Spleen (tissue), 11 donors: ENCODE data around the gene DIDO1. TPM values are rescaled to one million over a fixed set of nuclear protein-coding genes. Genes with fewer than 3 reads are reported as not detected.
A peak's percentile ranks its signal among the peaks of the same experiment; 100 is the strongest.

Source experiments
- DNase-seq: peaks from one replicate; pipeline ENCODE4 v3.0.0-alpha.2; 2020
- H3K27ac ChIP-seq, 8 donors: fragments of 200-600 bp; sonication (generic) in 7 of 8; 1 replicate in 4 of 8; 2 replicates in 4 of 8; pipeline versions ENCODE4 v1.5.0 to v1.8.0; 2016 to 2021; ENCODE audit warnings: inconsistent platforms in 4 of 8, mild to moderate bottlenecking in 4 of 8, moderate library complexity in 1 of 8
- H3K27me3 ChIP-seq, 7 donors: fragments of 200-600 bp; sonication (generic) in 6 of 7; replicated peaks in 1 of 7; 1 replicate in 4 of 7; 2 replicates in 3 of 7; pipeline versions ENCODE4 v1.5.0 to v1.8.0; 2016 to 2021; ENCODE audit warnings: inconsistent platforms in 3 of 7, mild to moderate bottlenecking in 1 of 7
- H3K36me3 ChIP-seq, 6 donors: fragments of 200-600 bp; sonication (generic) in 5 of 6; 1 replicate in 4 of 6; 2 replicates in 2 of 6; pipeline versions ENCODE4 v1.5.0 to v1.8.0; 2016 to 2021; ENCODE audit warnings: inconsistent platforms in 2 of 6
- H3K4me1 ChIP-seq, 6 donors: fragments of 200-600 bp; sonication (generic) in 5 of 6; 1 replicate in 3 of 6; 2 replicates in 3 of 6; pipeline versions ENCODE4 v1.5.0 to v1.8.0; 2016 to 2021; ENCODE audit warnings: inconsistent platforms in 3 of 6
- H3K4me3 ChIP-seq, 8 donors: fragments of 200-600 bp; sonication (generic) in 7 of 8; 1 replicate in 4 of 8; 2 replicates in 4 of 8; pipeline versions ENCODE4 v1.5.0 to v1.8.0; 2016 to 2021; ENCODE audit warnings: inconsistent platforms in 4 of 8, mild to moderate bottlenecking in 4 of 8, moderate library complexity in 2 of 8
- H3K9me3 ChIP-seq, 8 donors: fragments of 200-600 bp; sonication (generic) in 7 of 8; 1 replicate in 4 of 8; 2 replicates in 4 of 8; pipeline versions ENCODE4 v1.5.0 to v1.8.0; 2016 to 2021; ENCODE audit warnings: inconsistent platforms in 4 of 8
- CTCF ChIP-seq, 11 experiments: fragments of 200-600 bp in 7 of 11; fragments of 450-650 bp in 4 of 11; sonication (generic) in 4 of 11; IDR thresholded peaks in 8 of 11; conservative IDR thresholded peaks in 3 of 11; 1 replicate in 7 of 11; 2 replicates in 4 of 11; pipeline versions ENCODE4 v1.4.0 to v1.8.0; 2016 to 2021; ENCODE audit warnings: antibody characterized with exemption in 11 of 11, inconsistent platforms in 4 of 11, mild to moderate bottlenecking in 1 of 11
- POLR2A ChIP-seq, 3 donors: fragments of 450-650 bp; IDR thresholded peaks; one replicate each; pipeline ENCODE4 v1.5.1; 2017; ENCODE audit warnings: antibody characterized with exemption in 3 of 3, mild to moderate bottlenecking in 1 of 3
- POLR2AphosphoS5 ChIP-seq, 3 donors: sonication (generic); formaldehyde crosslinking; IDR thresholded peaks; one replicate each; pipeline ENCODE4 v1.5.1; 2017; ENCODE audit warnings: antibody characterized with exemption in 3 of 3
- WGBS, 5 donors: extraction: QIAGEN DNeasy Blood & Tissue Kit in 3 of 5; methylation state at CpG; one replicate each; pipeline versions ENCODE4 v1.1.5 to v1.1.7; 2013 to 2018; 5-methylcytosine and 5-hydroxymethylcytosine counted together
- intact Hi-C: fragments of 100-400 bp; cut with DNase I; formaldehyde crosslinking; loops from one replicate; pipeline ENCODE4 v1.15.0; 2023; ENCODE audit warnings: low total_unique reads
- polyA plus RNA-seq, 3 donors: library from polyadenylated mRNA; stranded (reverse); fragments of 200-250 nt; gene quantifications; one replicate each; pipeline ENCODE4 v1.2.1, GENCODE V29; 2013
- total RNA-seq, 7 donors: library from RNA; depleted of rRNA in 3 of 7; stranded (reverse); fragments of >200 nt in 3 of 7; fragmentation: NEBNext Ultra II Directional in 4 of 7; extraction: Animal tissue kit (Norgen Biotek cat#: 25700) in 4 of 7; gene quantifications; one replicate each; pipeline versions ENCODE4 v1.1.0 to v1.2.1, GENCODE V29; 2016 to 2021
- donor health status: healthy with polysubstance abuse.
- donor health status: DM: no; HTN: no; CAD: no; lungs with moderate emphysema.
- donor health status: DM: no; HTN: no; CAD: no.
- donor health status: Bipolar disorder and iron deficiency.
- donor health status: healthy.
- donor health status: DM: no; HTN: no; CAD: no.
- donor health status: DM: yes; HTN: yes; CAD: no.

DIDO1 gene
- total and polyA plus RNA-seq, 10 donors = 17.4 to 79.6 (median 66.9) TPM

- H3K4me1 ChIP-seq = peaks cover 18 to 31% (median 25%) of the 10 kb centered on the region in 6 donors
- WGBS, 5 donors = 92 to 97% (median 94%) methylated on average over 14 to 16 of the region's 16 CpGs
- no peak overlapping the region for H3K27ac ChIP-seq
- TF ChIP-seq POLR2A (IDR thresholded peaks at IDR 0.05) (no peak), POLR2AphosphoS5 (IDR thresholded peaks at IDR 0.05) (peak; percentile 35 to 77 (median 56))
- no peak for DNase-seq
- intact Hi-C loops = loop anchor here (10.0 kb wide), 1 partner anchor 108 kb away; the partner anchor contains the start of gene BHLHE23
- H3K36me3 ChIP-seq = peaks cover 0 to 63% (median 52%) of the 10 kb centered on the region in 6 donors
- no peaks in the 10 kb centered on the region for H3K27me3 ChIP-seq
- no peaks in the 10 kb centered on the region for H3K9me3 ChIP-seq
- H3K4me3 ChIP-seq = no peak overlapping the region
Observed at GRCh38 chr20:62896526-62896925, 29.8 kb downstream of the DIDO1 start.

GRCh38 chr20:62895539-62895938 is 30.8 kb downstream of the DIDO1 start:
- Histone ChIP-seq H3K36me3 (peaks cover 6 to 64% (median 58%) of the 10 kb centered on the region in 6 donors), H3K27me3 (no peaks in the 10 kb centered on the region), H3K4me3 (no peak overlapping the region), H3K4me1 (peaks cover 15 to 26% (median 21%) of the 10 kb centered on the region in 6 donors), H3K27ac (no peak overlapping the region), H3K9me3 (no peaks in the 10 kb centered on the region)
- no peak for DNase-seq
- intact Hi-C loops = loop anchor here (10.0 kb wide), 1 partner anchor 109 kb away; the partner anchor contains the start of gene BHLHE23
- 93 to 97% (median 95%) methylated on average over 9 of the region's 9 CpGs for WGBS, 5 donors
- no peak for TF ChIP-seq CTCF (IDR thresholded peaks at IDR 0.05 in 8 of 11, conservative IDR thresholded peaks at IDR 0.05 in 3 of 11)
- peak; percentile 22 to 50 (median 26) for TF ChIP-seq POLR2AphosphoS5 (IDR thresholded peaks at IDR 0.05)
- no peak for TF ChIP-seq POLR2A (IDR thresholded peaks at IDR 0.05)

GRCh38 chr20:62894261-62894660 is 32.0 kb downstream of the DIDO1 start:
- Histone ChIP-seq H3K4me3 (no peak overlapping the region), H3K27me3 (no peaks in the 10 kb centered on the region), H3K36me3 (peaks cover 9 to 77% (median 71%) of the 10 kb centered on the region in 6 donors), H3K9me3 (no peaks in the 10 kb centered on the region), H3K4me1 (peaks cover 3 to 13% (median 8%) of the 10 kb centered on the region in 6 donors), H3K27ac (no peak overlapping the region)
- WGBS, 5 donors = 89 to 94% (median 91%) methylated on average over 14 of the region's 14 CpGs
- intact Hi-C loops = loop anchor here (10.0 kb wide), 1 partner anchor 111 kb away; the partner anchor contains the start of gene BHLHE23
- TF ChIP-seq POLR2A (IDR thresholded peaks at IDR 0.05) (no peak), POLR2AphosphoS5 (IDR thresholded peaks at IDR 0.05) (no peak), CTCF (IDR thresholded peaks at IDR 0.05 in 8 of 11, conservative IDR thresholded peaks at IDR 0.05 in 3 of 11) (no peak)
- DNase-seq = no peak

GRCh38 chr20:62893700-62894099 is 32.6 kb downstream of the DIDO1 start:
- no peak for TF ChIP-seq POLR2A (IDR thresholded peaks at IDR 0.05)
- TF ChIP-seq CTCF (IDR thresholded peaks at IDR 0.05 in 8 of 11, conservative IDR thresholded peaks at IDR 0.05 in 3 of 11) = no peak
- TF ChIP-seq POLR2AphosphoS5 (IDR thresholded peaks at IDR 0.05) = peak; percentile 28 to 72 (median 42)
- H3K9me3 ChIP-seq = no peaks in the 10 kb centered on the region
- intact Hi-C loops = loop anchor here (10.0 kb wide), 1 partner anchor 111 kb away; the partner anchor contains the start of gene BHLHE23
- 92 to 98% (median 96%) methylated on average over 12 to 14 of the region's 14 CpGs for WGBS, 5 donors
- H3K4me3 ChIP-seq = no peak overlapping the region
- DNase-seq = no peak
- no peaks in the 10 kb centered on the region for H3K27me3 ChIP-seq
- peaks cover 0 to 7% (median 3%) of the 10 kb centered on the region in 6 donors for H3K4me1 ChIP-seq
- H3K27ac ChIP-seq = no peak overlapping the region
- peaks cover 13 to 83% (median 77%) of the 10 kb centered on the region in 6 donors for H3K36me3 ChIP-seq
